Activated CD4-positive, alpha-beta T cell treated with anti-CD3 and anti-CD28 coated beads for 24 hours (primary cell): Measurements from ENCODE around the gene LTBP3.

Experiments
- DNase-seq, 2 donors: peaks; one replicate each; pipeline ENCODE4 v3.0.0-alpha.2; 2020; ENCODE audit warnings: low read depth in 2 of 2

The LTBP3 gene

GRCh38 chr11:65558002-65558929 lies at the start of gene LTBP3:
TSS of gene LTBP3 (minus strand) at chr11:65558359. CDS start at chr11:65557959, 400 bp downstream.
- DNase-seq: no peak

- no peak for DNase-seq
Observed at GRCh38 chr11:65606876-65607613, 48.9 kb upstream of the LTBP3 start.

DNA sequence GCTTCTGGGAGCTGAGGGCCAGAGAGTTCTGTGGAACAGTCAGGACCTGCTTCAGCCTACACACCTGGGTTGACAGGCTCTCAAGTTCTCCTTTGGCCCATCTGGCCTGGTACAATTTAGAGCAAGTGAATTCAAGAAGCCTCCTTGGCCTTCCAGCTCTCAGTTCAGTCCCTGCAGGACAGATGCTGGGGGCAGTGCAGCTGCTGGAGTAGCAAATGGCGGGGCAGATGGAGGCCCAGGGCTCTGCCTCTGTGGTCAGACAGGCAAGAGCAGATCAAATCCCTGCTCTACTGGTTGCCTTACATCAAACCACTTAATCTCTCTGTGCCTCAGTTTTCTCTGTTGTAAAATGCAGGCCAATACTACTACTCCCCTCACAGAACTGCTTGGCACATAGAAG lies 46.1 kb upstream of the LTBP3 start:
- DNase-seq: no peak

- no peak for DNase-seq
Observed at GRCh38 chr11:65599955-65600246, 41.7 kb upstream of the LTBP3 start.

GRCh38 chr11:65599216-65599954 lies 41.2 kb upstream of the LTBP3 start:
- no peak for DNase-seq

DNA sequence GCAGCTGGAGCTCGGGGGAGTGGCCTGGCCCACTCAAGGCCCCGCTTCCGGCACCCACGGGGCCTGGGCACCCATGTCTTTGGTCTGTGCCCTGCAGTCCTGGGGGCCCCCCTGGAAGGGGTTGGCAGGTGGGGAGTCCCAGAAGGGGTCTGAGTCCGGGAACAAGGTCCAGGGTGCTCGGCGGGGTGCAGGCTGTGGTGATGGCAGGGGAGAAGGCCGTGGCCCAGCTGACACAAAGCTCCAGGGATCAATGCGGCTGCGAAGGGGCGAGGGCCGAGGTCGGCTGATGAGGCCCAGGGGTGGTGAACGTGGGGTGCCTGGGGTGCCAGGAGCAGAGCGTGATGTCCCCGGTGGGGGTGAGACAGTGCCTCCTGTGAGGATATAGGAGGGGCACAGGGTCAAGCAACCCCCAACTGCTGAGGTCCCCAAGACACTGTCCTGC lies 40.1 kb upstream of the LTBP3 start:
- no peak for DNase-seq

DNA sequence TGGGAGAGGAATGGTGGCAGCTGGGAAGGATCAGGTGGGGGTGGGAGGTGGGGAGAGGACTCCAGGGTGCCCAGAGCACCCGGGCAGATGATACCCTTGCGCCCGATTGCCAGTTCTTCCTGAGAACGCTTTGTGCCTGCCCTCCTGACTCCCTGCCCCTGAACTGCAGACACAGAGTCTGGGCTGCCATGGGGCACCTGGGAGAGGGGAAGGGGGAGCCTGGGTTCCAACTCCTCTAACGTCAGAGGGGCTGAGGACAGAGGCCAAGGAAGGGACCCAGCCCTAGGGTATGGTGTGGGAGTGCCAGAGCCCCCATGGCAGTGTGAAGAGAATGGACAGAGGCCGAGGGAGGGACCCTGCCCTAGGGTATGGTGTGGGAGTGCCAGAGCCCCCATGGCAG lies 38.4 kb upstream of the LTBP3 start:
- no peak for DNase-seq

- DNase-seq: no peak
Observed at GRCh38 chr11:65595543-65596281, 37.6 kb upstream of the LTBP3 start, which contains the start of gene KCNK7. TSS of gene KCNK7 (minus strand) at chr11:65595800. CDS start at chr11:65595772, 28 bp downstream.

DNA sequence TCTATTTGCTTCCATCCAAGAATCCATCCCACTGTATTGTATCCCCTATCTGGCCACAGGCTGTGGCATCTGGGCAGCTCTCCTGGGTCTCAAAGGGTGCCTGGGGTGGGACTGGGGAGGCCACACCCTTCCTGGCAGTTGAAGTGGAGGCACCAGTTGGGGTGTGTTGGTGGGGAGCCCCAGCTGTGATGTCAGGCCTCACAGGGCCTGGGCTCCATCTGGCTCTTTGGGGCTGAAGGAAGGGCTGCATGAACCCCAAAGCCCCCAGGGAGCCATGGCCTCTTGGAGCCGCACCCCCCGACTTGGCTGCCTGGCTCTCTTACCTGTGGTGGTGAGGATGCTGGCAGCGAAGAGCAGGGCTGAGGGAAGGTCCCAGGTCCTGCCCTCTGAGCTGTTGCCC lies 37.0 kb upstream of the LTBP3 start:
- DNase-seq: no peak

GRCh38 chr11:65593518-65594414 lies 35.6 kb upstream of the LTBP3 start:
- DNase-seq: no peak

DNA sequence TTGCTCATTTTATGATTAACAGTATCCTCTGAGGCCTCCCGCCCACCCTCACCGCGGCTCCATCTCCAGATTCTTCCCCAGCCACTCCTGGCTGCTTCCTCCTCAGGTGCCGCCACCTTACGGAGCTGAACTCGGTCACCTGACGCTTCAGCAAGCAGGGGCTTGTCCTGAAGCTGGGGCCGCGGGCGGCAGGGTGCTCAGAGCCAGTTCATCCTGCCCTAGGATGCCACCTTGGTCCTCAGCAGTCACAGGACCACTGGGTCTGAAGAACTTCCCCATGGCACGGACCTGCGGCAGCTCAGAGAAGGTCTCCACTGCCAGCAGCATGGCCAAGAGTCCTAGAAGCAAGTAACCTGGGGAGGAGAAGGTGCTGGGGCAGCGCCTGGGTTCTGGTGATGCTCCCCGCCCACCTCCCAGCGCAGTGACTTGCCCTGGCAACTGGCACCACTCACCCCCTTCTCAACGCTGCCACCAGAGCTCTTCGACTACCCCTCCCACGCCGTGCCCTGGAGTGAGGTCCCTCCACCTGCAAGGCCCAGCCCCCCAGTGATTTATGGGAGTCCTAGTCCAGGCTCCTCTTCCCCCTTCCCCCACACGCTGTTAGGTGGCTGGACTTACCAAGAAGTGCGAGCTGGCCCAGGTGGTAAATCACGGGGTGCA lies 34.8 kb upstream of the LTBP3 start:
- DNase-seq: no peak

DNA sequence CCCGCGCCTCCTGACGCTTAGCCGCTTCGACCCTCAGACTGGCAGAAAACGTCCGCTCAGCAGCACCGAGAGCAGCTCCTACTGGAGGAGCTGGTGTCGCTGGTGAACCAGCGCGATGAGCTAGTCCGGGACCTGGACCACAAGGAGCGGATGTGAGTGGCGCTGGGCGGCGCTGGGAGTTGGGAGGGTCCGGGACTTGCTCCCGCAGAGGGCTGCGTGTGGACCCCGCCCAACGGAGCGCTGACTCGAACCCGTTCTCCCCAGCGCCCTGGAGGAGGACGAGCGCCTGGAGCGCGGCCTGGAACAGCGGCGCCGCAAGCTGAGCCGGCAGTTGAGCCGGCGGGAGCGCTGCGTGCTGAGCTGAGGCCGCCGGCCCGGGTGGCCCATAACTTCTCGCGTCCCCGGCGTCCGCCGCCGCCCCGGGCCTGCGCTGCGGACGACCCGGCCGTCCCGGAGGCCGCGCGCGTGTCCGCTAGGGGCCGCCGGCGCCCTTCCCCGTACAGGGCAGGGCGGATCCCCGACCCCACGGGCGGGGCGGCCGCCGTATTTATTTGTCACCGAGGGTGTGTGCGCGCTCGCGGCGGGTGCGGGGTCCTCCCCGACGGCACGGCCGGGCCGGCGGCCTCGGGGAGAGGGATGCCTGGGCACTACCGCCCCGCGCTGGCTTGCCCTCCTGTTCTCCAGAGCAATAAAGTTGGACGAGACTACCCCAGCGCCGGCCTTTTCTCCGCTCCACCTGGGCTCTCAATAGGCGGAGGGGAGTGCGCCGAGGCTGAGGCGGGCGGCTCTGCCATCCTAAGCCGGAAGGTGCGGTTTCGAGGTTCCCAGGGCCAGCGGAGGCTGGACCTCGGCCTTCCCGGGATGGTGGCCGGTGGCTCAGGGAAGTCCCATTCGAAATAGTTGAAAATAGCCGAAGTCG lies 34.0 kb upstream of the LTBP3 start:
- DNase-seq: no peak

GRCh38 chr11:65590240-65590738 lies 32.1 kb upstream of the LTBP3 start:
- no peak for DNase-seq

DNA sequence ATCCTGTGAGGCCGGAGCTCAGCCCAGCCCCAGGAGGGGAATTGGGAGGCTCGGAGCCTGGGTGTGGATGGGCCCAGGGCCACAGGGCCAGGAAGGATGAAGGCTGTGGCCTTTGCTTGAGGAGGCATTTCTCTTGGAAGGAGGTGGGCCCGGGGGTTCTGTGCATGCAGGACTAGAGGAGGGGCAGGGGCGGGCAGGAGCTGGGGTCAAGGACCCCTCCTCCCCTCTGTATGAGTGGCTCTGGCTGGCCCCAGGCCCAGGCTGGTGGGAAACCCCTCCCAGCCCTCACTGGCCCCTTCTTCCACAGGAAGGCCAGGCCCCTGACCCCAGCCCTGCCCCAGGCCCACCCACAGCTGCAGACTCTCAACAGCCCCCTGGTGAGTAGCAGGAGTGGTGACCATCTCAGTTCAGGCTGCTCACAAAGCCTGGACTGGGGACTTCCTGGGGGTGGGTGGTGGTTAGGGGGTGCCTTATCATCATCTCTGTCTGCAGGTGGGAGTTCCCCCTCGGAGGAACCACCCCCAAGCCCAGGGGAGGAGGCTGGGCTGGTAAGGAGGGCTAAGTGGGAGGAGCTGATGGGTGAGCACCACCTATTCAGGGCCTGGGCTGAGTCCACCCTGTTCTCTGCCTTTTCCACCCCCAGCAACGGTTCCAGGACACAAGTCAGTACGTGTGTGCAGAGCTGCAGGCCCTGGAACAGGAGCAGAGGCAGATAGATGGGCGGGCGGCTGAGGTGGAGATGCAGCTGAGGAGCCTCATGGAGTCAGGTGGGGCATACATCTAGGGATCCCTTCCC lies 31.5 kb upstream of the LTBP3 start:
- no peak for DNase-seq

- peak; percentile 54 to 68 for DNase-seq
Observed at GRCh38 chr11:65588199-65589054, 30.3 kb upstream of the LTBP3 start.

- no peak for DNase-seq
Observed at GRCh38 chr11:65586676-65587075, 28.5 kb upstream of the LTBP3 start.

GRCh38 chr11:65586247-65586630 lies 28.1 kb upstream of the LTBP3 start:
- DNase-seq: no peak
